Measurements from ENCODE around the gene SLC27A5.

GRCh38 chr19:58483776-58484175 lies 28.0 kb downstream of the SLC27A5 start:
- TF ChIP-seq, protein P1, sequence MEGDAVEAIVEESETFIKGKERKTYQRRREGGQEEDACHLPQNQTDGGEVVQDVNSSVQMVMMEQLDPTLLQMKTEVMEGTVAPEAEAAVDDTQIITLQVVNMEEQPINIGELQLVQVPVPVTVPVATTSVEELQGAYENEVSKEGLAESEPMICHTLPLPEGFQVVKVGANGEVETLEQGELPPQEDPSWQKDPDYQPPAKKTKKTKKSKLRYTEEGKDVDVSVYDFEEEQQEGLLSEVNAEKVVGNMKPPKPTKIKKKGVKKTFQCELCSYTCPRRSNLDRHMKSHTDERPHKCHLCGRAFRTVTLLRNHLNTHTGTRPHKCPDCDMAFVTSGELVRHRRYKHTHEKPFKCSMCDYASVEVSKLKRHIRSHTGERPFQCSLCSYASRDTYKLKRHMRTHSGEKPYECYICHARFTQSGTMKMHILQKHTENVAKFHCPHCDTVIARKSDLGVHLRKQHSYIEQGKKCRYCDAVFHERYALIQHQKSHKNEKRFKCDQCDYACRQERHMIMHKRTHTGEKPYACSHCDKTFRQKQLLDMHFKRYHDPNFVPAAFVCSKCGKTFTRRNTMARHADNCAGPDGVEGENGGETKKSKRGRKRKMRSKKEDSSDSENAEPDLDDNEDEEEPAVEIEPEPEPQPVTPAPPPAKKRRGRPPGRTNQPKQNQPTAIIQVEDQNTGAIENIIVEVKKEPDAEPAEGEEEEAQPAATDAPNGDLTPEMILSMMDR (IDR thresholded peaks at IDR 0.05; ENCODE audit: borderline replicate concordance, extremely low read depth, low read length, poor library complexity, severe bottlenecking): no peak
- no peak for TF ChIP-seq EZH2 (IDR thresholded peaks at IDR 0.05; ENCODE audit: borderline replicate concordance, low read depth, low read length, severe bottlenecking)

All from DND-41 (cell line).